ENCODE data around the gene GAK. TPM values are rescaled to one million over a fixed set of nuclear protein-coding genes. Genes with fewer than 3 reads are reported as not detected.

Gene GAK
- polyA plus RNA-seq, 1 experiment = 17.0 TPM

GRCh38 chr4:970046-970745 lies 38.1 kb upstream of the GAK start:
- no peak overlapping the region for H3K4me3 ChIP-seq (ENCODE audit: low read depth, low read length)
- no peak for TF ChIP-seq CTCF (IDR thresholded peaks at IDR 0.05; ENCODE audit: low read depth, low read length)
- no peaks in the 10 kb centered on the region for H3K27me3 ChIP-seq (ENCODE audit: control insufficient read depth, insufficient read depth, low read length)
- POLR2A ChIA-PET = no interaction called here
- no peak overlapping the region for H3K27ac ChIP-seq (ENCODE audit: low read depth, low read length)
- CTCF ChIA-PET = no interaction called here
- no peak for DNase-seq (ENCODE audit: low read depth, low spot score)
- peaks cover 4% of the 10 kb centered on the region; the same call in 1 of the 2 replicates for H3K9me3 ChIP-seq (ENCODE audit: control insufficient read depth, insufficient read depth, low read length)

- no peaks in the 10 kb centered on the region for H3K27me3 ChIP-seq (ENCODE audit: control insufficient read depth, insufficient read depth, low read length)
- ChIA-PET POLR2A (no interaction called here), CTCF (no interaction called here)
- no peak overlapping the region for H3K27ac ChIP-seq (ENCODE audit: low read depth, low read length)
- no peaks in the 10 kb centered on the region; the same call in 1 of the 2 replicates for H3K9me3 ChIP-seq (ENCODE audit: control insufficient read depth, insufficient read depth, low read length)
- no peak for DNase-seq (ENCODE audit: low read depth, low spot score)
- TF ChIP-seq CTCF (IDR thresholded peaks at IDR 0.05; ENCODE audit: low read depth, low read length) = no peak
- no peak overlapping the region for H3K4me3 ChIP-seq (ENCODE audit: low read depth, low read length)
These were observed 36.7 kb upstream of the GAK start for GRCh38 chr4:968621-969394.

GRCh38 chr4:968221-968620 lies 36.1 kb upstream of the GAK start:
- TF ChIP-seq CTCF (IDR thresholded peaks at IDR 0.05; ENCODE audit: low read depth, low read length) = no peak
- POLR2A ChIA-PET = no interaction called here
- no peak for DNase-seq (ENCODE audit: low read depth, low spot score)
- H3K27me3 ChIP-seq (ENCODE audit: control insufficient read depth, insufficient read depth, low read length) = no peaks in the 10 kb centered on the region
- H3K27ac ChIP-seq (ENCODE audit: low read depth, low read length) = no peak overlapping the region
- H3K4me3 ChIP-seq (ENCODE audit: low read depth, low read length) = no peak overlapping the region
- CTCF ChIA-PET = no interaction called here
- H3K9me3 ChIP-seq (ENCODE audit: control insufficient read depth, insufficient read depth, low read length) = no peaks in the 10 kb centered on the region; the same call in 1 of the 2 replicates

GRCh38 chr4:967113-968104 lies 35.3 kb upstream of the GAK start:
- CTCF ChIA-PET = interaction anchor here (0.6 kb wide), 1 partner anchor 32 kb away, joined by 4 read pairs; no protein-coding TSS in a partner anchor
- POLR2A ChIA-PET = no interaction called here

More at GRCh38 chr4:967113-968104, 35.3 kb upstream of the GAK start:
- Histone ChIP-seq H3K27me3 (ENCODE audit: control insufficient read depth, insufficient read depth, low read length) (no peaks in the 10 kb centered on the region), H3K4me3 (ENCODE audit: low read depth, low read length) (no peak overlapping the region), H3K27ac (ENCODE audit: low read depth, low read length) (no peak overlapping the region), H3K9me3 (ENCODE audit: control insufficient read depth, insufficient read depth, low read length) (no peaks in the 10 kb centered on the region; the same call in 1 of the 2 replicates)
- no peak for DNase-seq (ENCODE audit: low read depth, low spot score)
- no peak for TF ChIP-seq CTCF (IDR thresholded peaks at IDR 0.05; ENCODE audit: low read depth, low read length)
